ENCODE results near the gene SRP68. TPM values are rescaled to one million over a fixed set of nuclear protein-coding genes. Genes with fewer than 3 reads are reported as not detected.

The SRP68 gene
- total RNA-seq, 1 experiment from 2014 or later = 90.7 TPM

GRCh38 chr17:76072148-76072858 lies at the start of gene SRP68 (continued):
- TF ChIP-seq STAT6 (CRISPR knock-in tag; conservative IDR thresholded peaks at IDR 0.05; ENCODE audit: low read depth) (no peak), TCF7 (CRISPR knock-in tag; IDR thresholded peaks at IDR 0.05; ENCODE audit: low read depth) (peak; percentile 13; the same call in 1 of the 2 replicates), RELA (CRISPR knock-in tag; IDR thresholded peaks at IDR 0.05; ENCODE audit: borderline replicate concordance) (no peak), NR3C1 (CRISPR knock-in tag; conservative IDR thresholded peaks at IDR 0.05; ENCODE audit: low read depth) (no peak), ZNF671 (CRISPR knock-in tag; IDR thresholded peaks at IDR 0.05) (no peak), JAZF1 (CRISPR knock-in tag; IDR thresholded peaks at IDR 0.05) (no peak), ESRRA (CRISPR knock-in tag; IDR thresholded peaks at IDR 0.05; ENCODE audit: borderline replicate concordance) (no peak), MAX (CRISPR knock-in tag; IDR thresholded peaks at IDR 0.05) (peak; percentile 93), TEAD4 (CRISPR knock-in tag; IDR thresholded peaks at IDR 0.05) (no peak), USF2 (CRISPR knock-in tag; IDR thresholded peaks at IDR 0.05) (peak; percentile 58; the same call in 1 of the 2 replicates), ZNF219 (CRISPR knock-in tag; IDR thresholded peaks at IDR 0.05; ENCODE audit: borderline replicate concordance) (no peak), ZNF138 (CRISPR knock-in tag; conservative IDR thresholded peaks at IDR 0.05) (0 out of 2 replicates have a peak, but pooled peaks have one; percentile 64), FOXJ3 (CRISPR knock-in tag; IDR thresholded peaks at IDR 0.05; ENCODE audit: borderline replicate concordance) (no peak), ERG (CRISPR knock-in tag; IDR thresholded peaks at IDR 0.05) (no peak), FOXP1 (CRISPR knock-in tag; IDR thresholded peaks at IDR 0.05; ENCODE audit: borderline replicate concordance) (peak; percentile 72), ATF1 (CRISPR knock-in tag; IDR thresholded peaks at IDR 0.05) (no peak), RORB (CRISPR knock-in tag; IDR thresholded peaks at IDR 0.05) (no peak), ELF4 (CRISPR knock-in tag; IDR thresholded peaks at IDR 0.05; ENCODE audit: low read depth) (0 out of 2 replicates have a peak, but pooled peaks have one; percentile 19), ZNF317 (CRISPR knock-in tag; IDR thresholded peaks at IDR 0.05; ENCODE audit: borderline replicate concordance, low read depth) (no peak), PREB (CRISPR knock-in tag; IDR thresholded peaks at IDR 0.05; ENCODE audit: borderline replicate concordance) (peak; percentile 78; the same call in 1 of the 2 replicates), KAT7 (CRISPR knock-in tag; IDR thresholded peaks at IDR 0.05; ENCODE audit: borderline replicate concordance) (no peak; the same call in 1 of the 2 replicates), HMGA2 (CRISPR knock-in tag; IDR thresholded peaks at IDR 0.05) (no peak), TEAD1 (CRISPR knock-in tag; IDR thresholded peaks at IDR 0.05) (peak; percentile 94), ATF2 (CRISPR knock-in tag; IDR thresholded peaks at IDR 0.05; ENCODE audit: borderline replicate concordance, low read depth) (no peak), ARID4B (CRISPR knock-in tag; IDR thresholded peaks at IDR 0.05; ENCODE audit: borderline replicate concordance) (0 out of 2 replicates have a peak, but pooled peaks have one; percentile 3), ZBTB21 (CRISPR knock-in tag; IDR thresholded peaks at IDR 0.05; ENCODE audit: borderline replicate concordance) (peak; percentile 91; the same call in 1 of the 2 replicates)
